PFSK-1 (cell line): ENCODE measurements around the gene PIEZO1.

ENCODE experiments used
- FOXP2 ChIP-seq: optimal IDR thresholded peaks from 2 replicates; pipeline ENCODE3; 2011; ENCODE audit warnings: borderline replicate concordance, control low read depth, inconsistent platforms; ENCODE audit not compliant: insufficient read depth; ENCODE audit errors: extremely low read length, extremely low read depth
- POLR2AphosphoS5 ChIP-seq: IDR thresholded peaks from 2 replicates; pipeline ENCODE4 v1.6.1; 2012; ENCODE audit warnings: low read depth, mild to moderate bottlenecking, control low read depth, low read length, moderate library complexity
- SIN3A ChIP-seq: IDR thresholded peaks from 2 replicates; pipeline ENCODE4 v1.6.1; 2012; ENCODE audit warnings: mild to moderate bottlenecking, low read length, moderate library complexity, borderline replicate concordance; ENCODE audit not compliant: insufficient read depth
- TAF1 ChIP-seq: IDR thresholded peaks from 2 replicates; pipeline ENCODE4 v1.6.1; 2012; ENCODE audit warnings: low read length, control low read depth, borderline replicate concordance; ENCODE audit not compliant: insufficient read depth
- TF ChIP-seq, protein P1 (sequence below), 2 experiments: IDR thresholded peaks; 2 replicates each; pipeline versions ENCODE4 v1.6.1 to v1.8.0; 2011 to 2012; ENCODE audit warnings: low read depth in 2 of 2, low read length in 2 of 2, control low read depth in 1 of 2, inconsistent platforms in 1 of 2, mild to moderate bottlenecking in 1 of 2, moderate library complexity in 1 of 2; ENCODE audit not compliant: insufficient read depth in 1 of 2

The PIEZO1 gene

GRCh38 chr16:88747588-88748301 lies 37.3 kb downstream of the PIEZO1 start:
- TF ChIP-seq, protein P1, sequence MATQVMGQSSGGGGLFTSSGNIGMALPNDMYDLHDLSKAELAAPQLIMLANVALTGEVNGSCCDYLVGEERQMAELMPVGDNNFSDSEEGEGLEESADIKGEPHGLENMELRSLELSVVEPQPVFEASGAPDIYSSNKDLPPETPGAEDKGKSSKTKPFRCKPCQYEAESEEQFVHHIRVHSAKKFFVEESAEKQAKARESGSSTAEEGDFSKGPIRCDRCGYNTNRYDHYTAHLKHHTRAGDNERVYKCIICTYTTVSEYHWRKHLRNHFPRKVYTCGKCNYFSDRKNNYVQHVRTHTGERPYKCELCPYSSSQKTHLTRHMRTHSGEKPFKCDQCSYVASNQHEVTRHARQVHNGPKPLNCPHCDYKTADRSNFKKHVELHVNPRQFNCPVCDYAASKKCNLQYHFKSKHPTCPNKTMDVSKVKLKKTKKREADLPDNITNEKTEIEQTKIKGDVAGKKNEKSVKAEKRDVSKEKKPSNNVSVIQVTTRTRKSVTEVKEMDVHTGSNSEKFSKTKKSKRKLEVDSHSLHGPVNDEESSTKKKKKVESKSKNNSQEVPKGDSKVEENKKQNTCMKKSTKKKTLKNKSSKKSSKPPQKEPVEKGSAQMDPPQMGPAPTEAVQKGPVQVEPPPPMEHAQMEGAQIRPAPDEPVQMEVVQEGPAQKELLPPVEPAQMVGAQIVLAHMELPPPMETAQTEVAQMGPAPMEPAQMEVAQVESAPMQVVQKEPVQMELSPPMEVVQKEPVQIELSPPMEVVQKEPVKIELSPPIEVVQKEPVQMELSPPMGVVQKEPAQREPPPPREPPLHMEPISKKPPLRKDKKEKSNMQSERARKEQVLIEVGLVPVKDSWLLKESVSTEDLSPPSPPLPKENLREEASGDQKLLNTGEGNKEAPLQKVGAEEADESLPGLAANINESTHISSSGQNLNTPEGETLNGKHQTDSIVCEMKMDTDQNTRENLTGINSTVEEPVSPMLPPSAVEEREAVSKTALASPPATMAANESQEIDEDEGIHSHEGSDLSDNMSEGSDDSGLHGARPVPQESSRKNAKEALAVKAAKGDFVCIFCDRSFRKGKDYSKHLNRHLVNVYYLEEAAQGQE (IDR thresholded peaks at IDR 0.05; ENCODE audit: insufficient read depth in 1 of 2, low read depth in 2 of 2, low read length in 2 of 2) = no peak
- TF ChIP-seq FOXP2 = no peak
- no peak for TF ChIP-seq TAF1
- no peak for TF ChIP-seq SIN3A
- TF ChIP-seq POLR2AphosphoS5 = no peak

DNA sequence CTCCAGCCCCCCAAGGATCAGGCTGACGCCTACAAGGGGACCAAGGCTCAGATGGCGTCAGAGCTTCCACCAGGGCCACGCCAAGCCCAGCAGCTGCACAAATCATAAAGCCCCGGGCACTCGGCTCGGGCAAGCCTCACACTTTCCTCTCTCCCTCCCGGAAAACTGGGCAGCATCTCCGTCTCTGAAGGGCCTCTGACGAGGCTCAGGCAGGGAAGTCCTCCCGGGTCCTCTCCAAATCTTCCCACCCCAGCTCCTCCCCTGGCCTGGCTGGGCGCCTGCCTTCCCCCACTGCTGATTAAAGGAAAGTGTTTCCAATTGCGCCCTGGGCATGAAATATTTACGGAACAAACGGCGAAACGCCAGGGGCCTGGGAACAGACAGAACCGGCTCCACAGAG lies 38.5 kb downstream of the PIEZO1 start:
- TF ChIP-seq TAF1 (no peak), FOXP2 (no peak)

DNA sequence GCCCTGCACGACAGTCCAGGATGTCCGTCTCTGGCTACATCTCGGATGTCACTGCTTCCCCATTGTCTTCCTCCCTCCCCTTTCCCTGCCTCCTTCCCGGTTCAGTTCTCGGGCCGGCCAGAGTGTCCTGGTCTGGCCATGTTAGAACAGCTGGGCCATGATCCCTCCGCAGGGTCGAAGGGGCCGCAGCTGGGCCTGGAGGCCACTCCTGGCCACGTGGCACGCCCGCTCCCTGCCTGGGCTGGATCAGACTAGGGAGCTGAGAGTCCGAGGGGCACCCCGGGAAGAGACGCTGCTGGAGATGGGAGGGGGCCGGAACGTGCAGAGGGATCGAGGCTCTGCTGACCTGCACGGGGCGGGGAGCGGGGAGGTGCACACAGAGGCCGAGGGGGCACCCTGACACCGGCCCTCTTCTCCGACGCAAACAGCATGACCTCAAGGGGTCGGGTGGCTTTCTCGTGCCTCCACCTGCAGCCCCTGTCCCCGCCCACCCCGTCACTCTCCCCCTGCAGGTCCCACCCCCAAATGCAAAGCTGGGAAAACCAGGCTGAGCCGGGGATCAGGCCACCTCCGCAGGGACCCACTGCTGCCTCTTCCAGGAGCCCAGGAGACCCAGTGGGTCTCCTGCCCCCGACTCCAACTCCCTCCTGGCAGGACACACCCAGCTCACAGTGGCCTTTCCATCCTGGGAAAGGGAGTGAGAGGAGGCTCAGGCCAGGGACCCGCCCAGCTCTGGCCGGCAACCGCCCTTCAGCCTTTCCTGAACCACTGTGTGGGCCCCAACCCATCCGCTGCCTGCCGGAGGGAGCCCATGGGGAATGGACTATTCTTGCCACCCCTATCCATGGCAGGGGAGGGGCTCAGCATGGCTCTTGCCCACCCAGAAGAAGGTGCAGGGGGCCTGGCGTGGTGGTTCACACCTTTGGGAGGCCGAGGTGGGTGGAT lies 40.2 kb downstream of the PIEZO1 start:
- TF ChIP-seq POLR2AphosphoS5 (no peak), SIN3A (no peak)
- TF ChIP-seq, protein P1 (IDR thresholded peaks at IDR 0.05; ENCODE audit: insufficient read depth in 1 of 2, low read depth in 2 of 2, low read length in 2 of 2) = no peak

DNA sequence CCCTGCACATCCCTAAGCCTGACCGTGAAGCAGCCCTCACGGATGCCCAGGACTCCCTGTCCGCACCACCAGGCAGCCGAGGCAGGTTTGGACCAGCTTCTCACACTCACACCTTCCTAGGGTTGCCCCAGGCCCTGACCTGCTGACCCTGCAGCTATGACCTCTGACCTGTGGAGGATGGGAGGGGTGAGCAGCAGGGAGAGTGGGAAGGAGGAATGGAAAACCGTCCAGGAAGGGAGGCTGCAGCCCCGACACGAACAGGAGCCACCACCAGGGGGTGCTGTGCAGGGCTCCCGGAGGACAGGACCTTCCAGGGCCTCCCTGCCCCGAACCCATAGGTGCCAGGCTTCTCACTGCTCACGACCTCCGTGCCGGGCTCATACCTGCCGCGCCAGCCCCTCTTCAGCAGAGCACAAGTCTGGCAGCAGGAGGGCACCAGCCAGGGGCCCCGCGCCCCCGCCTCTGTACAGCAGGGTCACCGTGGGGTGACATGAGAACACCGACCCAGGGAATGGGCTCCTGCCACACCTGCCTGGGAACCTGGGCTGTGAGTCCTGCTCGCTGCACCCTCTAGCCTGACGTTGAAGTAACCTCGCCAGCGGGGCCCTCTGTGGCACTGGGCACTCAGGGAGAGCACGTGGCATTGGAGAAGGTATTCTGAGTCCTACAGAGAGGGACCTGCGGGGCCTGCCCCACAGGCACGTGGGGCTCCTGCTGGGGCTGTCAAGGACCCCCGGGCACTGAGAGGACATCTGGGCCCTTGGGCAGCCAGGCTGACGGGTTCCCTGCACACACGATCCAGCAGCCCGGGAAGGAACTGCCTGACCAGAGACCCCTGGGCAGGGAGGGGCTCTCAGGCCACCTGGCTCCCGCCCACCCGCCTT lies 41.1 kb downstream of the PIEZO1 start:
- TF ChIP-seq FOXP2 = no peak
- no peak for TF ChIP-seq POLR2AphosphoS5
- TF ChIP-seq SIN3A = no peak
- TF ChIP-seq TAF1 = no peak
- TF ChIP-seq, protein P1 (IDR thresholded peaks at IDR 0.05; ENCODE audit: insufficient read depth in 1 of 2, low read depth in 2 of 2, low read length in 2 of 2) = no peak

DNA sequence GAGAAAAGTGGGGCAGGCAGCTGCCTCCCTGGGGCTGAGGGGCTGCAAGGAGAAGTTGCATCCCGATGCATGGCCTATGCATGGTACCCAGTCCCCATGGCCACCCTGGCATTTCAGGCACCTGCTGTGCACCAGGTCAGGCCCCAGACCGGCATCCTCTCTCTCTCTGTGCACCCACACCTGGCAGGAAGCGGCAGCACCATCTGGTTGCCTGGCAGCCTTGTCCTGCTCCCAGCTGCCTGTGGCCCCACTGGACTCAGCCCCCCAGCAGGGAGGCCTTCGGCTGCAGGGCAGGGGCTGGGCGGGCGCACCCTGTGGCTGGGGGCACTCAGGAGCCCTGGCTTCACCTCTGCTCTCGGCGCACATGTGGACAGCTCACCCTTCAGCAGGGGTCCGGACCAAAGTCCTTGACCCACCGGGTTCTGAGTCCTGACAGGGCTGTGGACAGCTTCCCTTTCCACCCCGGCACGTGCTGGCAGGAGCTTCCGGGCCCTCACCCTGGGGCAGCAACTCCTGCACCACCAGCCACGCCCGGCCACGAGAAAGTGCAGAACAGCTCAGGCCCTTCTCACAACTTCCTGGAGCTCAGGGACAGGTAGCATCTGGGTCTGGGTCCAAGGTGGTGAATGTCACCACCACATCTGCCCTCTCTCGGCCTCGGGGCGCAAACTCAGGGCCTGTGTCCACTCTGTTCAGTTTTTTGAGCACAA lies 42.0 kb downstream of the PIEZO1 start:
- TF ChIP-seq POLR2AphosphoS5 = no peak
- no peak for TF ChIP-seq FOXP2
- no peak for TF ChIP-seq TAF1
- TF ChIP-seq SIN3A = no peak
- TF ChIP-seq, protein P1 (IDR thresholded peaks at IDR 0.05; ENCODE audit: insufficient read depth in 1 of 2, low read depth in 2 of 2, low read length in 2 of 2) = no peak
